ENCODE data around the gene HAPLN3. TPM values are rescaled to one million over a fixed set of nuclear protein-coding genes. Genes with fewer than 3 reads are reported as not detected.
A peak's percentile ranks its signal among the peaks of the same experiment; 100 is the strongest.

Gene HAPLN3
- total RNA-seq, 1 donor from 2014 or later = 16.8 TPM

DNA sequence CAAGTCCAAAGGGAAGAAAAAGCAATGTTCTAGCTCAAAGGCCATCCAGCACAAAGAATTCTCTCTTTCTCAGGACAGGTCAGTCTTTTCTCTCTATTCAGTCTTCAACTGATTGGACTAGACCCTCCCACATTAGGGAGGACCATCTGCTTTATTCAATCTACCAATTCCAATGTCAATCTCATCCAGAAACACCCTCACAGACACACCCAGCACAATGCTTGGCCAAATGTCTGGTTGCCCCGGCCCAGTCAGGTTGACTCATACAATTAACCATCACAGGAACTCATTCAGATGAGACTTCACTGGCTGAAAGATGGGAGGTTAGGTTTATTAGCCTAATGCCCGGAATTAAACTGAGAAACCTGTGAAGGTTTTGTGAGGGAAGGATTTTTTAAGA, 59.7 kb downstream of the HAPLN3 start:
- Histone ChIP-seq H3K4me3 (ENCODE audit: low read depth, low read length) (no peak overlapping the region), H3K27me3 (ENCODE audit: control insufficient read depth, insufficient read depth, low read length) (no peaks in the 10 kb centered on the region), H3K36me3 (ENCODE audit: control insufficient read depth, insufficient read depth, low read length) (no peaks in the 10 kb centered on the region)
- TF ChIP-seq, protein P1, sequence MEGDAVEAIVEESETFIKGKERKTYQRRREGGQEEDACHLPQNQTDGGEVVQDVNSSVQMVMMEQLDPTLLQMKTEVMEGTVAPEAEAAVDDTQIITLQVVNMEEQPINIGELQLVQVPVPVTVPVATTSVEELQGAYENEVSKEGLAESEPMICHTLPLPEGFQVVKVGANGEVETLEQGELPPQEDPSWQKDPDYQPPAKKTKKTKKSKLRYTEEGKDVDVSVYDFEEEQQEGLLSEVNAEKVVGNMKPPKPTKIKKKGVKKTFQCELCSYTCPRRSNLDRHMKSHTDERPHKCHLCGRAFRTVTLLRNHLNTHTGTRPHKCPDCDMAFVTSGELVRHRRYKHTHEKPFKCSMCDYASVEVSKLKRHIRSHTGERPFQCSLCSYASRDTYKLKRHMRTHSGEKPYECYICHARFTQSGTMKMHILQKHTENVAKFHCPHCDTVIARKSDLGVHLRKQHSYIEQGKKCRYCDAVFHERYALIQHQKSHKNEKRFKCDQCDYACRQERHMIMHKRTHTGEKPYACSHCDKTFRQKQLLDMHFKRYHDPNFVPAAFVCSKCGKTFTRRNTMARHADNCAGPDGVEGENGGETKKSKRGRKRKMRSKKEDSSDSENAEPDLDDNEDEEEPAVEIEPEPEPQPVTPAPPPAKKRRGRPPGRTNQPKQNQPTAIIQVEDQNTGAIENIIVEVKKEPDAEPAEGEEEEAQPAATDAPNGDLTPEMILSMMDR (IDR thresholded peaks at IDR 0.05; ENCODE audit: insufficient read depth, low read length, poor library complexity, severe bottlenecking) = no peak
- no peak for DNase-seq (ENCODE audit: low read depth)

DNA sequence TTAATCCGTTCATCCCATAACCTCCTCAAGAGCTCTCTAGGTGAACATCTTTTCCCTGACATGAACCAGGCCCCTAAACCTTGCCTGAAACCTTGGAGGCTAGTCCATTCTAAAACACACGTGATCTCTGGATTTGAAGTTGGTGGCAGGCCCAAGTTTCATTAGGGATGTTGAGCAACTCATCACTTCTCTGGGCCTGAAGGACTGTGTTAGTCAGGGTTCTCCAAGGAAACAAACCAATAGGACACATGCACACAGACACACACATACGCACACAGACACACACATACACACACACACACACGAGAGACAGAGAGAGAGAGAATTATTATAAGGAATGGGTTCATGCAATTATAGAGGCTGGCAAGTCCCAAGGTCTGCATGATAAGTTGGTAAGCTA, 60.2 kb downstream of the HAPLN3 start:
- H3K4me3 ChIP-seq (ENCODE audit: low read depth, low read length) = no peak overlapping the region
- DNase-seq (ENCODE audit: low read depth) = no peak
- H3K27me3 ChIP-seq (ENCODE audit: control insufficient read depth, insufficient read depth, low read length) = no peaks in the 10 kb centered on the region
- TF ChIP-seq, protein P1 (IDR thresholded peaks at IDR 0.05; ENCODE audit: insufficient read depth, low read length, poor library complexity, severe bottlenecking) = no peak
- H3K36me3 ChIP-seq (ENCODE audit: control insufficient read depth, insufficient read depth, low read length) = no peaks in the 10 kb centered on the region

- TF ChIP-seq, protein P1 (IDR thresholded peaks at IDR 0.05; ENCODE audit: insufficient read depth, low read length, poor library complexity, severe bottlenecking) = peak; percentile 56
- H3K27me3 ChIP-seq (ENCODE audit: control insufficient read depth, insufficient read depth, low read length) = no peaks in the 10 kb centered on the region
- no peak overlapping the region for H3K4me3 ChIP-seq (ENCODE audit: low read depth, low read length)
- no peaks in the 10 kb centered on the region for H3K36me3 ChIP-seq (ENCODE audit: control insufficient read depth, insufficient read depth, low read length)
- no peak for DNase-seq (ENCODE audit: low read depth)
These were observed 61.0 kb downstream of the HAPLN3 start for GRCh38 chr15:88834211-88834812.

- Histone ChIP-seq H3K36me3 (ENCODE audit: control insufficient read depth, insufficient read depth, low read length) (no peaks in the 10 kb centered on the region), H3K4me3 (ENCODE audit: low read depth, low read length) (no peak overlapping the region), H3K27me3 (ENCODE audit: control insufficient read depth, insufficient read depth, low read length) (no peaks in the 10 kb centered on the region)
- TF ChIP-seq, protein P1 (IDR thresholded peaks at IDR 0.05; ENCODE audit: insufficient read depth, low read length, poor library complexity, severe bottlenecking) = no peak
- DNase-seq (ENCODE audit: low read depth) = no peak
These were observed 61.6 kb downstream of the HAPLN3 start for GRCh38 chr15:88833731-88834100.

GRCh38 chr15:88832820-88833730, 62.3 kb downstream of the HAPLN3 start:
- H3K4me3 ChIP-seq (ENCODE audit: low read depth, low read length) = no peak overlapping the region
- TF ChIP-seq, protein P1 (IDR thresholded peaks at IDR 0.05; ENCODE audit: insufficient read depth, low read length, poor library complexity, severe bottlenecking) = no peak
- DNase-seq (ENCODE audit: low read depth) = no peak
- H3K36me3 ChIP-seq (ENCODE audit: control insufficient read depth, insufficient read depth, low read length) = no peaks in the 10 kb centered on the region
- H3K27me3 ChIP-seq (ENCODE audit: control insufficient read depth, insufficient read depth, low read length) = peaks cover 3% of the 10 kb centered on the region

All from kidney epithelial cell (primary cell).